Measurements from ENCODE around the gene IGFL4.

Gene IGFL4

GRCh38 chr19:46063201-46063600, 22.4 kb upstream of the IGFL4 start:
- DNase-seq (ENCODE audit: low spot score), result no peak

DNA sequence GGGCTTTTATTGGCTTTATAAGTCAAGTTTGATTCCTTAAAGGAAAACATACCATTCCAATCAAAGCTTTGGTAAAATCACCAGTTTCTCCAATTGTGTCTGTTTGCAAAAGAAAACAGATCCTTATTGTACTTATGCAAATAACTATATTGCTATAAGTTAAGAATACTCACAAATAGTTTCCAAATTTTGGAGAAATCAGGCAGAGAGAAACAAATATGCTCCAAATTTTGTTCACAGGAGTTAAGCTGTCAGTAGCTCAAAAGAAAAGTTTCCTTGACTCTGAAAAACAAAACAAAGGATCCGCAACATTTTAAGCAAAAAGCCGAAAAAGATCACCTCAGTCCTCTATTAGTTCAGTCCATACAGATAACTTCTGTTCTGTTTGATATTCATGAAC, 19.2 kb upstream of the IGFL4 start:
- DNase-seq (ENCODE audit: low spot score), result no peak

DNA sequence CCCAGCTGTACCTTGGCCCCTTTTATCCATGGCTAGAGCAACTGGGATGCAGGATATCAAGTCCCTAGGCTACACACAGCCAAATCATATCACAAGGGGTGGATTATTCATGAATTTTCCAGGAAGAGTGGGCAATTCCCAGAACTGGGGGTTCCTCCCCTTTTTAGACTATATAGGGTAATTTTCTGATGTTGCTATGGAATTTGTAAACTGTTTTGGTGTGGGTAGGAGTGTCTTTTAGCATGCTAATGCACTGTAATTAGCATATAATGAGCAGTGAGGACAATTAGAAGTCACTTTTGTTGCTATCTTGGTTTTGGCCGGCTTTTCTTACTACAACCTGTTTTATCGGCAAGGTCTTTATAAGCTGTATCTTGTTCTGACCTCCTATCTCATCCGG, 18.0 kb upstream of the IGFL4 start:
- no peak for DNase-seq (ENCODE audit: low spot score)

DNA sequence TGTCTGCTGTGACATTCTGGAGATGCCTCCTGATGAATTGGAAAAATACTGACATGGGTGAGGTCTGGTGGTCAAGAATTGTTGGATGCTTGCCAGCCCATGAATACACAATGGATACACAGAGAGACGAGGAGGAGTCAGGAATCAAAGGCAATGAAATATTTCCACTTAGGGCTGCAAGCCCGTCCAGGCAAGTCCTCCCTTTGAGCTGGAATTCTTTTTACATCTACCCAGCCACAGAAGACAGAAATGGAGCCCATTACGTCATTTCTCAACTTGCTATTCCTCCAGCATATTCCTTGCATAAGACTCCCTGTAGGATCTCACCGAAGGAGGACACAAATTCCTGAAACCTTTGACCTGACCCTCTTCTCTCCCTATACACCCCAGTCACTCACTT, 15.7 kb upstream of the IGFL4 start:
- DNase-seq (ENCODE audit: low spot score), result no peak

- DNase-seq (ENCODE audit: low spot score), result no peak
Measured at GRCh38 chr19:46052896-46053295, 12.1 kb upstream of the IGFL4 start.

- DNase-seq (ENCODE audit: low spot score), result no peak
Measured at GRCh38 chr19:46049597-46049996, 8.8 kb upstream of the IGFL4 start.

- no peak for DNase-seq (ENCODE audit: low spot score)
Measured at GRCh38 chr19:46043519-46043918, 2.7 kb upstream of the IGFL4 start.

GRCh38 chr19:46042252-46042883, 1.6 kb upstream of the IGFL4 start:
- DNase-seq (ENCODE audit: low spot score), result no peak

GRCh38 chr19:46040125-46040524, 677 bp downstream of the IGFL4 start:
- no peak for DNase-seq (ENCODE audit: low spot score)

DNA sequence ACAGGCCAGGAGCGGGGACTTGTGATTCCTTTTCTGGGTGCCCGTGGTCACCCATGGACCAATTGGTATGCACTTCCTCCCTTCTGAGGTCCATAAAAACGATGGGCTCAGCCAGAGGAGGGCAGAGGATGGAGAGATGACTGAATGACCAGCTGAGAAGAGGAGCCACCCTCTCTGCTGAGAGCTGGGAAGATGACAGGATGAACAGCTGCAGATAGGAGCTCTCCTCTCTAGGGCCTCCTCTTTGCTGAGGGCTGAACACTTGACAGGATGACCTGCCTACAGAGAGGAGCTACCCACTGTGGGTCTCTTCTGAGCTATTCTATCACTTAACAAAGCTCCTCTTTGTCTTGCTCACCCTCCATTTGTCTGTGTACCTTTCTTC, 4.1 kb downstream of the IGFL4 start:
- no peak for DNase-seq (ENCODE audit: low spot score)

GRCh38 chr19:46035986-46036743, 4.6 kb downstream of the IGFL4 start:
- no peak for DNase-seq (ENCODE audit: low spot score)

- DNase-seq (ENCODE audit: low spot score), result no peak
Measured at GRCh38 chr19:46035546-46035945, 5.3 kb downstream of the IGFL4 start.

DNA sequence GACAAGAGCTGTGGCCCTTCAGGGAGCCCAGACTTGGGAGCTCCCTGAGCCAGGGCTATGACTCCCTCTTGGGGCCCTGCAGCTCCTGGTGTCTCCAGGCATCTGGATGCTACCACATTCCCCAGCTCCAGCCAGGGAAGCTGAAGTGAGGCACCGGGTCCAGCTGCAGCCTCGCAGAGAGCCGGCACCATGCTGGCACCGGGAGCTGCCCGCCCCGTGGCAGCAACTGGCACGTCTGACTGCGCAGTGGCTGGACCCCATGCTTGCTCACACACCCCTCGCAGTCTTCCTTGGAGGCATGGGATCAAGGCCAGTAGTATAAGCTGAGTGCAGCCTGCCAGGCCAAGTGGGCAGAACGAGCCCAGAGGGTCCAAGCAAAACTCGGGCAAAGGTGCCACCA, 7.4 kb downstream of the IGFL4 start:
- DNase-seq (ENCODE audit: low spot score), result no peak

DNA sequence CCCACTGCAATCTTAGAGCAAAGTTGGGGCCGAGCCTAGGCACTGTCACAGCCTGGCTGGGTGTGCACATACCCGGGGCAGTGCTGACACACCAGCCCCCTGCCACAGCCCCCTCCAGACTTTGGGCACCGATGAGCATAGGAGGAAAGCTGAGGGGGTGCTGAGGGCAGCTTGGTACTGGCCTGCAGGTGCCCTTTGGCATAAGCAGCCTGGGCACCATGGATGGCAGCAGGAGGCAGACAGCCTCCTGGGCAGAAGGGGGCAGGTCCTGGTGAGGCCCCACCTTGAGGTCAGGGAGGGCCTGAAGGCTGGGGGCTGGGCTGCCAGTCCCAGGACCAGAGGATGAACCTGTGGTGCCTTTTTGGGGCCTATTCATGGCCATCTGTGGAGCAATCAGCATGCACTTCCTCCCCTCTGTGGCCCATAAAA, 8.2 kb downstream of the IGFL4 start:
- DNase-seq (ENCODE audit: low spot score), result no peak

- no peak for DNase-seq (ENCODE audit: low spot score)
Measured at GRCh38 chr19:46031781-46032596, 8.8 kb downstream of the IGFL4 start.

- no peak for DNase-seq (ENCODE audit: low spot score)
Measured at GRCh38 chr19:46030812-46031550, 9.8 kb downstream of the IGFL4 start.

GRCh38 chr19:46025835-46026234, 15.0 kb downstream of the IGFL4 start:
- DNase-seq (ENCODE audit: low spot score), result no peak

DNA sequence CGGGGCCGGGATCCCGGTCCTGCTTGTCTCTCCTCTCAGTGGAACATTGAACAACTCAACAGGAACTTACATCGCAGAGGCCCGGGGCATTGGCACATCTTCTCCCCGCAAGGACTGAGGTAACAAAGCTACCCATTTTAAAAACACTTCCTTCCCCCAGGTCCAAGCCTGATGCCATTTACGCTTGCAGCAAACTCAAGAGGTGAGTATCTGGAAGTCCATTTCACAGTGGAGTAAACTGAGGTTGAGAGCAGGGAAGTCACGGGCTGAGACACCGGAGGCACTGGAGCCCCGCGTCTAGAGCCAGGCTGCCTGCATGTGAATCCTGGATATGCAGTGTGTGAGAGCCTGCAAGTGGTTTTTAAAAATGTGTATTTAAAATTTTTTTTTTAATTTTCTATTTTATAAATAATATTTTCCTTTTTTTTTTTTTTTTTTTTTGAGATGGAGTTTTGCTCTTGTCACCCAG, 17.5 kb downstream of the IGFL4 start:
- DNase-seq (ENCODE audit: low spot score), result no peak

DNA sequence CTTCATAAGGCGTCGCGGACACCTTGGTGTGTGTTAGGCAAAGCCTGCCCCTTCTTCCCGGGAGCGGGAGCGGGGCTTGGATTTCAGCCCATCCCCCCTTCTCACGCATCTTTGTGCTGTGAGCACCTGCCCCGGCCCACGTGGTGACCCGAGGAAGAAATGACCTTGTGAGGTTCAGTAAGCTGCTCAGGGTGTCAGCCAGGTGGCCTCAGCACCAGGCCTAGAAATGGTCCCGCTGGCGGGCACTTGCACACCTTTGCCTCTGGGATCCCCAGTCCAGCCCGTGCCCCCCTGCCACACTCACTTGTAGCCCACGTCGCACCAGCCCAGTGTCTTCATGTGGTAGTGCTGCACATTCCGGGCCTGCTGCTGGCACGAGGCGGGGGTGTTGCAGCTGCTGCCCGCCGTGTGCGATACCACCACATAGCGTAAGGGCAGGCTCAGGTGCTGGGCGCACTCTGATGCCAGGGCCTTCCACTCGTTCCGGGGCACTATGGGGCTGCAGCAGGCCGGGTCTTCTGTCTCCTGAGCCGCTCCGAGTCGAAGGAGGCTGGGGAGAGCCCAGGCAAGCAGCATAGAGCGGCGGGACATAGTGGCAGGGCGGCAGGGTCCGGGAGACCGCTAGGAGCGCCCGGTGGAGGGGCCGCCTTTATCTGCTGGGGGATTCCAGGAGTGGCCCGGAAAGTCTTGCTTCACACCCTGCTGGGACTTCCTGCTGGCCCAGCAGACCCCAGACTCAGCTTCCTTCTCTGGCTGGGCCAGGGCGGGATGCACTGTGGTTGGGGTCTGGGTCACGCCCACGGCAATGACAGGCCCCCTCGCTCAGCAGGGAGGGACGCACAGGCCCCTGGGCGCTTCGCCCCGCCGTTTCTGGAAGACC, 18.1 kb downstream of the IGFL4 start, which contains the start of gene PGLYRP1:
TSS of gene PGLYRP1 (minus strand) at position 623 of the 880 bp plus-strand sequence. CDS start at position 591, 32 bp downstream.
- no peak for DNase-seq (ENCODE audit: low spot score)

DNA sequence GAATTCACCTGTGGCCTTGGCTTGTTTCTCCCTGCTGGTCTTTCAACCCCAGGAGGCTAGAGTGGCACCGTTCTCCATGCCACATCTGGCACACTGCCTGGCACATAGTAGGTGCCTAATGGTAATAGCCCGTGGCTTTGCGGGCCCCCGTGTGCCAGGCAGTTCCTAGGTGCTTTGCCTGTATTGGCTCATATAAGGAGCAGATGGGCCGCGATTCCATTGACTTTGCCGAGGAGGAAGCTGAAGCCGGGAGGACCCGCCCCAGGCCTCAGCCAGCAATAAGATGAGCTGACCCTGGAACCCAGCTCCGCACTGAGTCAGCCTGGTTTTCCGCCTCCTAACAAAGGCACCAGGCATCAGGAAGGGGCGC, 18.8 kb downstream of the IGFL4 start:
- DNase-seq (ENCODE audit: low spot score), result no peak

DNA sequence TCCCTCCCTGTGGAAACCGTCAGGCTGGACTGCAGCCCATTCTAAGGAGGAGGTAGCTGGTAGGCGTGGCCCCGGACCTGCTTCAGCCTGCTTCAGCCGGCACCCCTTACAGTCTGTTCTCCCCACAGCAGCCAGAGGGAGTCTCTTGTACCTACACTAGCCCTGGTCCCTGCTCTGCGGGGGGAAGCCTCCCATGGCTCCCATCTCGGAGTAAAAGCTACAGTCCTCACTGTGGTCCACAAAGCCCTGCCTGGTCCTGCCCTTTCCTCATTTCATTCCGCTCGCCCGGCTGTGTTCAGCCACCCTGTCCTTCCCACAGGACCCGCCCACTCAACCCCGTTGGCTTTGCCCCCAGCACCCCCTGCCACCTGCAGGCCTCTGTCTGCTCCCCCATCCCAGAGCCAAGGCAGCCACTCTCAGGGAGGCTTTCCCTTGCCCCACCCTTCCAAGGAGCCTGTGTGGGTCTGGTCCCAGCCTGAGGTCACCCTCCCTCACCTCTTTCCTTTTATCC, 19.2 kb downstream of the IGFL4 start:
- no peak for DNase-seq (ENCODE audit: low spot score)
